HL-60 (cell line): Measurements from ENCODE around the gene ASIP.

Experiments used
- CTCF ChIP-seq: IDR thresholded peaks from one replicate; pipeline ENCODE4 v1.5.1; 2011; ENCODE audit warnings: low read length, control low read depth, inconsistent platforms; ENCODE audit not compliant: insufficient read depth
- GABPA ChIP-seq: IDR thresholded peaks from 2 replicates; pipeline ENCODE4 v1.6.1; 2012; ENCODE audit warnings: low read depth
- REST ChIP-seq: IDR thresholded peaks from 2 replicates; pipeline ENCODE4 v1.6.1; 2012; ENCODE audit warnings: low read depth; ENCODE audit not compliant: insufficient replicate concordance

GRCh38 chr20:34271956-34272355 lies 30.7 kb downstream of the ASIP start:
- TF ChIP-seq CTCF (no peak), GABPA (no peak), REST (no peak)
